PFSK-1 (cell line): ENCODE measurements around the gene ATP2A2.

Experiments used
- FOXP2 ChIP-seq: optimal IDR thresholded peaks from 2 replicates; pipeline ENCODE3; 2011; ENCODE audit warnings: borderline replicate concordance, control low read depth, inconsistent platforms; ENCODE audit not compliant: insufficient read depth; ENCODE audit errors: extremely low read length, extremely low read depth
- POLR2AphosphoS5 ChIP-seq: IDR thresholded peaks from 2 replicates; pipeline ENCODE4 v1.6.1; 2012; ENCODE audit warnings: low read depth, mild to moderate bottlenecking, control low read depth, low read length, moderate library complexity
- REST ChIP-seq, 2 experiments: IDR thresholded peaks; 2 replicates each; pipeline versions ENCODE4 v1.6.1 to v1.8.0; 2011 to 2012; ENCODE audit warnings: low read depth in 2 of 2, low read length in 2 of 2, control low read depth in 1 of 2, inconsistent platforms in 1 of 2, mild to moderate bottlenecking in 1 of 2, moderate library complexity in 1 of 2; ENCODE audit not compliant: insufficient read depth in 1 of 2
- SIN3A ChIP-seq: IDR thresholded peaks from 2 replicates; pipeline ENCODE4 v1.6.1; 2012; ENCODE audit warnings: mild to moderate bottlenecking, low read length, moderate library complexity, borderline replicate concordance; ENCODE audit not compliant: insufficient read depth
- TAF1 ChIP-seq: IDR thresholded peaks from 2 replicates; pipeline ENCODE4 v1.6.1; 2012; ENCODE audit warnings: low read length, control low read depth, borderline replicate concordance; ENCODE audit not compliant: insufficient read depth

ATP2A2 gene

GRCh38 chr12:110338754-110339153, 57.7 kb downstream of the ATP2A2 start:
- TF ChIP-seq POLR2AphosphoS5, result no peak
- TF ChIP-seq FOXP2, result no peak
- no peak for TF ChIP-seq REST (IDR thresholded peaks at IDR 0.05; ENCODE audit: insufficient read depth in 1 of 2, low read depth in 2 of 2, low read length in 2 of 2)
- no peak for TF ChIP-seq TAF1

- no peak for TF ChIP-seq REST (IDR thresholded peaks at IDR 0.05; ENCODE audit: insufficient read depth in 1 of 2, low read depth in 2 of 2, low read length in 2 of 2)
- no peak for TF ChIP-seq POLR2AphosphoS5
These were observed 58.3 kb downstream of the ATP2A2 start for GRCh38 chr12:110339184-110339952.

GRCh38 chr12:110340706-110341105, 59.7 kb downstream of the ATP2A2 start:
- TF ChIP-seq SIN3A (no peak), REST (IDR thresholded peaks at IDR 0.05; ENCODE audit: insufficient read depth in 1 of 2, low read depth in 2 of 2, low read length in 2 of 2) (no peak), POLR2AphosphoS5 (no peak), FOXP2 (no peak), TAF1 (no peak)

GRCh38 chr12:110342157-110342556, 61.1 kb downstream of the ATP2A2 start:
- no peak for TF ChIP-seq FOXP2
- no peak for TF ChIP-seq TAF1
- TF ChIP-seq SIN3A, result no peak
- TF ChIP-seq POLR2AphosphoS5, result no peak
- TF ChIP-seq REST (IDR thresholded peaks at IDR 0.05; ENCODE audit: insufficient read depth in 1 of 2, low read depth in 2 of 2, low read length in 2 of 2), result no peak

- no peak for TF ChIP-seq TAF1
- TF ChIP-seq SIN3A, result no peak
- no peak for TF ChIP-seq FOXP2
- no peak for TF ChIP-seq REST (IDR thresholded peaks at IDR 0.05; ENCODE audit: insufficient read depth in 1 of 2, low read depth in 2 of 2, low read length in 2 of 2)
- no peak for TF ChIP-seq POLR2AphosphoS5
These were observed 62.1 kb downstream of the ATP2A2 start for GRCh38 chr12:110343114-110343513.
